ENCODE measurements around the gene LRRC8D. TPM values are rescaled to one million over a fixed set of nuclear protein-coding genes. Genes with fewer than 3 reads are reported as not detected.

The LRRC8D gene
- total RNA-seq, 1 donor from 2014 or later: 1.3 TPM

GRCh38 chr1:89832496-89833127 lies 11.8 kb downstream of the LRRC8D start:
- no peak for TF ChIP-seq CTCF (IDR thresholded peaks at IDR 0.05)
- Histone ChIP-seq H3K9me3 (no peaks in the 10 kb centered on the region), H3K27me3 (no peaks in the 10 kb centered on the region), H3K27ac (no peak overlapping the region), H3K36me3 (no peaks in the 10 kb centered on the region), H3K4me1 (no peaks in the 10 kb centered on the region), H3K4me3 (no peak overlapping the region)
- intact Hi-C loops (cut with DNase I): no loop called here
- no peak for DNase-seq (ENCODE audit: low spot score in 2 of 2)

GRCh38 chr1:89833183-89834082 lies 12.6 kb downstream of the LRRC8D start:
- no peak for DNase-seq (ENCODE audit: low spot score in 2 of 2)
- no peaks in the 10 kb centered on the region for H3K4me1 ChIP-seq
- H3K4me3 ChIP-seq: no peak overlapping the region
- H3K27ac ChIP-seq: no peak overlapping the region
- no peaks in the 10 kb centered on the region for H3K27me3 ChIP-seq
- no peak for TF ChIP-seq CTCF (IDR thresholded peaks at IDR 0.05)
- intact Hi-C loops (cut with DNase I): no loop called here
- H3K9me3 ChIP-seq: no peaks in the 10 kb centered on the region
- no peaks in the 10 kb centered on the region for H3K36me3 ChIP-seq

GRCh38 chr1:89834083-89834704 lies 13.4 kb downstream of the LRRC8D start:
- no peak overlapping the region for H3K27ac ChIP-seq
- no peak for DNase-seq (ENCODE audit: low spot score in 2 of 2)
- no peak overlapping the region for H3K4me3 ChIP-seq
- intact Hi-C loops (cut with DNase I): no loop called here
- no peak for TF ChIP-seq CTCF (IDR thresholded peaks at IDR 0.05)
- H3K4me1 ChIP-seq: no peaks in the 10 kb centered on the region
- H3K27me3 ChIP-seq: no peaks in the 10 kb centered on the region
- H3K36me3 ChIP-seq: no peaks in the 10 kb centered on the region
- H3K9me3 ChIP-seq: no peaks in the 10 kb centered on the region

GRCh38 chr1:89836252-89837035 lies 15.6 kb downstream of the LRRC8D start:
- TF ChIP-seq CTCF (IDR thresholded peaks at IDR 0.05): no peak
- intact Hi-C loops (cut with DNase I): no loop called here
- no peaks in the 10 kb centered on the region for H3K36me3 ChIP-seq
- DNase-seq (ENCODE audit: low spot score in 2 of 2): no peak
- H3K4me1 ChIP-seq: no peaks in the 10 kb centered on the region
- H3K9me3 ChIP-seq: no peaks in the 10 kb centered on the region
- H3K4me3 ChIP-seq: no peak overlapping the region
- no peaks in the 10 kb centered on the region for H3K27me3 ChIP-seq
- no peak overlapping the region for H3K27ac ChIP-seq

GRCh38 chr1:89837036-89837481 lies 16.2 kb downstream of the LRRC8D start:
- intact Hi-C loops (cut with DNase I): no loop called here
- DNase-seq (ENCODE audit: low spot score in 2 of 2): no peak
- H3K4me1 ChIP-seq: no peaks in the 10 kb centered on the region
- H3K36me3 ChIP-seq: no peaks in the 10 kb centered on the region
- H3K27ac ChIP-seq: no peak overlapping the region
- H3K9me3 ChIP-seq: no peaks in the 10 kb centered on the region
- no peaks in the 10 kb centered on the region for H3K27me3 ChIP-seq
- TF ChIP-seq CTCF (IDR thresholded peaks at IDR 0.05): no peak
- H3K4me3 ChIP-seq: no peak overlapping the region
